ENCODE measurements around the gene PTEN. TPM values are rescaled to one million over a fixed set of nuclear protein-coding genes. Genes with fewer than 3 reads are reported as not detected.

PTEN gene
- total and polyA plus RNA-seq, 2 donors (not counting 3 experiments of a cell fraction or from before 2014, with no cell fraction given) = 8.0 to 76.9 TPM

- ChIA-PET POLR2A (no interaction called here), CTCF (interaction anchor here (0.9 to 1.7 kb wide), 5 partner anchors 10 to 464 kb away, joined by 3 to 5 read pairs (median 4); no protein-coding TSS in a partner anchor)
- intact Hi-C loops (cut with micrococcal nuclease) (no loop called here), dilution Hi-C loops (cut with MboI; ENCODE audit: extremely low pct_ligation_motif_present, low sequenced_read_pairs) (no loop called here)
- BruUV-seq (replicated peaks) = no TSS peak
- Histone ChIP-seq H3K36me3 (ENCODE audit: control insufficient read depth in 2 of 2, extremely low read depth in 1 of 2, insufficient read depth in 2 of 2, low read length in 2 of 2) (no peaks in the 10 kb centered on the region), H3K4me2 (ENCODE audit: insufficient read depth, low read length) (peak overlapping the region; percentile 58), H3K4me3 (replicated peaks in 1 of 3; ENCODE audit: insufficient read depth in 1 of 3, low read depth in 1 of 3, low read length in 3 of 3) (no peak overlapping the region), H2AFZ (ENCODE audit: low read depth, low read length) (no peak overlapping the region), H3K27ac (ENCODE audit: insufficient read depth, low read depth, low read length) (no peak overlapping the region), H3K79me2 (ENCODE audit: control insufficient read depth, insufficient read depth, low read length) (peaks cover 84% of the 10 kb centered on the region), H4K20me1 (replicated peaks; ENCODE audit: control insufficient read depth, extremely low read depth, insufficient read depth, low read length) (no peaks in the 10 kb centered on the region), H3K9me3 (replicated peaks; ENCODE audit: control insufficient read depth, insufficient read depth, low read length) (peaks cover 2% of the 10 kb centered on the region), H3K9me1 (replicated peaks; ENCODE audit: control insufficient read depth, extremely low read depth, insufficient read depth, low read length) (no peaks in the 10 kb centered on the region), H3K4me1 (ENCODE audit: control insufficient read depth, extremely low read depth, insufficient read depth, low read length) (peaks cover 40% of the 10 kb centered on the region), H3K27me3 (ENCODE audit: control insufficient read depth in 2 of 2, insufficient read depth in 2 of 2, low read length in 2 of 2) (no peaks in the 10 kb centered on the region), H3K9ac (replicated peaks; ENCODE audit: extremely low read depth, insufficient read depth, low read length) (no peak overlapping the region)
- FAIRE-seq (peak; percentile 78), DNase-seq (ENCODE audit: low read depth, low spot score) (peak; percentile 72)
- TF ChIP-seq POLR2AphosphoS5 (IDR thresholded peaks at IDR 0.05; ENCODE audit: insufficient read depth, low read depth, low read length) = no peak
- TF ChIP-seq MAX (IDR thresholded peaks at IDR 0.05; ENCODE audit: insufficient read depth, insufficient read length) = no peak
- TF ChIP-seq MYC (IDR thresholded peaks at IDR 0.05; ENCODE audit: low read depth, low read length) = no peak
- TF ChIP-seq EZH2 (IDR thresholded peaks at IDR 0.05; ENCODE audit: borderline replicate concordance, low read depth, low read length, severe bottlenecking) = no peak
- TF ChIP-seq, protein P1, sequence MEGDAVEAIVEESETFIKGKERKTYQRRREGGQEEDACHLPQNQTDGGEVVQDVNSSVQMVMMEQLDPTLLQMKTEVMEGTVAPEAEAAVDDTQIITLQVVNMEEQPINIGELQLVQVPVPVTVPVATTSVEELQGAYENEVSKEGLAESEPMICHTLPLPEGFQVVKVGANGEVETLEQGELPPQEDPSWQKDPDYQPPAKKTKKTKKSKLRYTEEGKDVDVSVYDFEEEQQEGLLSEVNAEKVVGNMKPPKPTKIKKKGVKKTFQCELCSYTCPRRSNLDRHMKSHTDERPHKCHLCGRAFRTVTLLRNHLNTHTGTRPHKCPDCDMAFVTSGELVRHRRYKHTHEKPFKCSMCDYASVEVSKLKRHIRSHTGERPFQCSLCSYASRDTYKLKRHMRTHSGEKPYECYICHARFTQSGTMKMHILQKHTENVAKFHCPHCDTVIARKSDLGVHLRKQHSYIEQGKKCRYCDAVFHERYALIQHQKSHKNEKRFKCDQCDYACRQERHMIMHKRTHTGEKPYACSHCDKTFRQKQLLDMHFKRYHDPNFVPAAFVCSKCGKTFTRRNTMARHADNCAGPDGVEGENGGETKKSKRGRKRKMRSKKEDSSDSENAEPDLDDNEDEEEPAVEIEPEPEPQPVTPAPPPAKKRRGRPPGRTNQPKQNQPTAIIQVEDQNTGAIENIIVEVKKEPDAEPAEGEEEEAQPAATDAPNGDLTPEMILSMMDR (IDR thresholded peaks at IDR 0.05; ENCODE audit: extremely low read depth in 1 of 2, insufficient read depth in 1 of 2, low read depth in 1 of 2, low read length in 2 of 2) = no peak
- TF ChIP-seq JUN (IDR thresholded peaks at IDR 0.05; ENCODE audit: borderline replicate concordance, insufficient read depth, insufficient read length, low read depth) = no peak
- TF ChIP-seq FOS (IDR thresholded peaks at IDR 0.05; ENCODE audit: borderline replicate concordance, insufficient read depth, low read length) = no peak
- TF ChIP-seq POLR2A (IDR thresholded peaks at IDR 0.05; ENCODE audit: low read depth, low read length) = no peak
- no peak for TF ChIP-seq GATA2 (IDR thresholded peaks at IDR 0.05; ENCODE audit: insufficient read depth, insufficient read length, low read depth, low read length)
Measured at GRCh38 chr10:87925570-87925969, 62.1 kb downstream of the PTEN start.
